ENCODE measurements around the gene FGF14.

The FGF14 gene

DNA sequence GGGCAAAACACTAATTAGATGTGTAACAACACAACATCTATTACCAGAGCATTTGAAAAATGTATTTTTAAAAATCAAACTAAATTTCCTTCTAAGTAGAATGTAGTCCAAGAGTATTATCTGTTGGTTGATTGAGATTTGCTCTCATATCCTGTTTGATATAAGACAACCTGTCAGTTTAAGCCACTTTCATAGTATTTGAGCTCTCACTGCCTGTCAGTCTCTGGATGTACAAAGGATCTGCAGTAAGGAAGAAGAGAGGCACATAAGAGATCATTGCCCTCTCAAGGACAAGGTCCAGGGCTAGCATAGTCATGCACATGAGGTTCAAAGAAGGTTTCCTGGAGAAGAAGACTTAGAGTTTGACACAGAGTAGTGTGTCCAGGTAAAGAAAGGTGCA lies 57.4 kb downstream of the FGF14 start:
- Mint-ChIP-seq H3K4me1 (ENCODE audit: low read depth) (no peaks in the 10 kb centered on the region), H3K36me3 (ENCODE audit: low read depth) (no peaks in the 10 kb centered on the region), H3K27ac (no peak overlapping the region), H3K9me3 (no peaks in the 10 kb centered on the region), H3K27me3 (peaks cover 12% of the 10 kb centered on the region), H3K4me3 (no peak overlapping the region)

DNA sequence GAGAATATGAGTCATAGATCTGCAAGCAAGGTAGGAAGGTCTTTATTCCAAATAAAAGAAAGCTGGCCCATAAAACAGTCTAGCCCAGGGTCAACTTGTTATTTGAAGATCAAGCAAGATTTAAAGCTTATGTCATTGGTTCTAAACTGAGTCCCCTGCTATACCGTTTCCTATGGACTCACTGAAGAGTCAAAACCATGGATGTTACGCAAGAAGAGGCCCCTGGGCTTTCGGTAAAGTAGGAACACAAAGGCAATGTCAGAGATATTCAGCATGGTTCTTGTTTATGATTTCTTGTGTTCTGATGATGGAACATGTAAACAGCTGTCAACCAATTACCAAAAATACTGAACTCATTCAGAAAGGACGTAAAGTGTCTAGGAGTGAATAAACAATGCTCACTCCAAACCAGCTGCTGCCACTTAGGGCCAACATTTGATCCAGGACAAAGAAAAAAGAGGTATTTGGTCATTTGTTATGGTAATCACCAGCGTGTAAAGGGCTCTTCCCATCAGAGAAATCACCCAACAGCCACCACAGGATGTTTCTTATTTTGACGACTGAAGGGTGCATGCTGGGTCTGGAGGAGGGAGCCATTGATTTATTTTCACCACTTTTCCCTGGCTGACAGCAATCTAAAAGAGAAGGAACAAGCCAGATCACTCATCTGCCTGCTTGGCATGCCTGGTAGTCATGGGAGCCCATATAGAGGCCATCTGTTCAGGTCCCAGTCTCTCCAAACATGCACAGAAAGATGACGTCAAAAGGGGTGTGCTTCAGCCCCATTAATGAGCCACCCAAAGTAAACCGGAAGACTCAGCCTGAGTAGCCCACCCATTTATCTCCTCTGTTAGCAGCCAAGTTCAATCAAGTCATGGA lies 68.3 kb downstream of the FGF14 start:
- Mint-ChIP-seq H3K27me3 (peaks cover 32% of the 10 kb centered on the region), H3K4me1 (ENCODE audit: low read depth) (no peaks in the 10 kb centered on the region)

DNA sequence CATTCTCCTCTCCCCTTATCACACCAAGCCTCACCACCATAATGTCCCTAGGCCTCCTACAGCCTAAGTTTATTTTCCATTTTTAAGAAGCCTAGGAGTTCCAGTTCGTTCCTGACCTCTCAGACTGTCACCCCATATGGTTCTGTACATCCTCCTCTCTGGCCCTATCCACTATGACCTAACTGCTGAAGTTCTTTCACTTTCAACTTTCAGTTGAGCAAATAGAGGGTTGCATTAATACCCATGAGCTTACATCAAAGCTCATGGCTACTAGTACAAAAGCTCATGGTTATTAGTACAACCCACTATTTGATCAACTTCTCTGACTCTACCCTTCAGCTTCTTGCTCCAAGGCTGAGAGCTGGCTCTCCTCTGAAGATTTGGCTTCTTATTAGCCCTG lies 72.9 kb downstream of the FGF14 start:
- Mint-ChIP-seq H3K36me3 (ENCODE audit: low read depth) (no peaks in the 10 kb centered on the region), H3K27me3 (peaks cover 14% of the 10 kb centered on the region), H3K9me3 (no peaks in the 10 kb centered on the region), H3K27ac (no peak overlapping the region), H3K4me3 (no peak overlapping the region), H3K4me1 (ENCODE audit: low read depth) (no peaks in the 10 kb centered on the region)

More for the DNA sequence above, 68.3 kb downstream of the FGF14 start:
- Mint-ChIP-seq H3K9me3 (no peaks in the 10 kb centered on the region), H3K36me3 (ENCODE audit: low read depth) (no peaks in the 10 kb centered on the region), H3K27ac (no peak overlapping the region), H3K4me3 (no peak overlapping the region)

DNA sequence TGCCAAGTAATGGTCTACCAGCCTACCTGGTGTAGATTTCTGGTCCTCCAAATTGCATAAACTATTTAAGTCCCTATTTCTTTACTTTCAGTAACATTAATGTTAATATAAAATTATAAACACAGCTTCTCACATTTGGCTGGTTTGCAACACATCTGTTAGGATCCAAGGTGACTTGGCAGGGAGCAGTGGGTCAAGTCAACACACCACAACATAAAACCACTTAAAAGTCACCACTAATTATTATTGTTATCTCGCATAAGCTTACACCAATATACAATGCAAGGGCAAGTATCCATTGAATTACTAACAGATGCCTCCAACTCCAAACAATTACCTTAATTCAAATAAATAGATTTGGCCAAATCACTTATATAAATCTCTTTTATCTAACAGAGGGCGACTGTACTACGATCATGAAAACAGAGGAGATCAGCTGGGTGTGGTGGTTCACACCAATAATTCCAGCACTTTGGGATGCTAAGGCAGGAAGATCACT lies 74.7 kb downstream of the FGF14 start:
- H3K9me3 Mint-ChIP-seq = no peaks in the 10 kb centered on the region
- no peaks in the 10 kb centered on the region for H3K4me1 Mint-ChIP-seq (ENCODE audit: low read depth)
- H3K27ac Mint-ChIP-seq = no peak overlapping the region
- H3K36me3 Mint-ChIP-seq (ENCODE audit: low read depth) = no peaks in the 10 kb centered on the region
- H3K4me3 Mint-ChIP-seq = no peak overlapping the region
- H3K27me3 Mint-ChIP-seq = peaks cover 9% of the 10 kb centered on the region

DNA sequence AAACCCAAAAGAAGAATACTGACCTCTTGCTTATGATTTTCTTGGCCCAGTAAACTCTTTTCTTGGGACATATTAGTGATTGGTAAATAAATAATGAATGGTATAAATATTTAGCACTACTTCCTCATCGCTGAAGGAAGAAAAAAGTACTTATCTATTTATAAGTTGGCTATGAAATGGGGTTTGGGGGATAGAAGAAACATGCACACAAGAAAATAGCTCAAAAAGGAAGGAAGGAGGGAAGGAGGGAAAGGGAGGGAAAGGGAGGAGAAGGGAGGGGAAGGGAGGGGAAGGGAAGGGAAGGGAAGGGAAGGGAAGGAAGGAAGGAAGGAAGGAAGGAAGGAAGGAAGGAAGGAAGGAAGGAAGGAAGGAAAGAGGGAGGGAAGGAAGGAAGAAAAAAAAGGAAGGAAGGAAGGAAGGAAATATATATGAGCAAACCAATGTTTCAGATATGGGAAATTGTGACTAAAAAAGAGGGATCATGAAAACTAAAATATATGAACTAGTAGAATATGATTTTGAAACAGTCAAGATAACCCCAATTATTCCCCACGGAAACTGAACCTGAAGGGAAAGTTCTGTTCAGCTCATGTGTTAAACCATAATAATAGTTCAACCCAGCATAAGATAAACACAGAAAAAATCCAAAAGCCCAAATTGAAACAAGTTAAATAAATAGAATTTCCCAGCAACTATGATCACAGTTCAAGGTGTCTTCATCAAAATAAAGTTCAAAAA lies 75.3 kb downstream of the FGF14 start:
- Mint-ChIP-seq H3K36me3 (ENCODE audit: low read depth) (no peaks in the 10 kb centered on the region), H3K4me1 (ENCODE audit: low read depth) (no peaks in the 10 kb centered on the region), H3K9me3 (no peaks in the 10 kb centered on the region), H3K27ac (no peak overlapping the region), H3K4me3 (no peak overlapping the region), H3K27me3 (peaks cover 5% of the 10 kb centered on the region)

DNA sequence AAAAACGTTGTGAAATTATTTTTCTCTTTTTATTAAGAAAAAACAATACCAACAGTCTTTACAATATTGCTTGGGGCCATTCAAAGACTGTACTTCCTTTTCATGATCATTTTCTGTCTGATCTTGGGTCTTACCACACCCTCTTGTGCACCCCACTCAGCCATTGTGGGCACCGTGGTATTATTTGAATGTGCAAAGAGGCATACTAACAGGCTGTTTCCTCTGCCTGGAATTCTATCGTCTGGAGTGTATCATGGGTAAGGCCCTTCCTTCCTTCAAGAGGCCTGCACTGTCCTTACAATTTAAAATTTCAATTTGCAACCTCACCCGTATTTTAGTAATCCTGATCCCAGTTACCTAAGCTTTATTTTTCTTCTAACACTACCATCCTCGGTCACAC lies 76.5 kb downstream of the FGF14 start:
- Mint-ChIP-seq H3K36me3 (ENCODE audit: low read depth) (no peaks in the 10 kb centered on the region), H3K4me3 (no peak overlapping the region), H3K27me3 (no peaks in the 10 kb centered on the region), H3K27ac (no peak overlapping the region), H3K4me1 (ENCODE audit: low read depth) (no peaks in the 10 kb centered on the region), H3K9me3 (no peaks in the 10 kb centered on the region)

DNA sequence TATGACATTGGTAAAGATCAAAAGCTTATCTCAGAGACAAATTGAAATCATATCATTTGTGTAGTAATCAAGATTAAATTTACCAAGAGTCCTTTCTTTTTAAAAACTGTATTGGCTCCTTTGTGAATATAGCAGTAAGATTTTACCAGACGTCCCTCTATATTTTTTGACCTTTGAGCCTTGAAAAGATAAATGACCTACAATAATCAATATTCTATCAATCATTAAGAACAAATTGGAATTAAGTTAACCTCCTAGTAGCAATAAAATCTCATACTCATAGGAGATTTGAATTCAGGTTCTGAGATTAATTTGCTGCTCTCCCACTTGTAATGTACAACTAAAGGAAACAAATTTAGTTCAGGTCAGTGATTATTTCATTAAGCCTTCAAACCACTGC lies 78.3 kb downstream of the FGF14 start:
- Mint-ChIP-seq H3K4me1 (ENCODE audit: low read depth) (no peaks in the 10 kb centered on the region), H3K36me3 (ENCODE audit: low read depth) (no peaks in the 10 kb centered on the region), H3K27me3 (no peaks in the 10 kb centered on the region), H3K27ac (no peak overlapping the region), H3K4me3 (no peak overlapping the region), H3K9me3 (no peaks in the 10 kb centered on the region)

DNA sequence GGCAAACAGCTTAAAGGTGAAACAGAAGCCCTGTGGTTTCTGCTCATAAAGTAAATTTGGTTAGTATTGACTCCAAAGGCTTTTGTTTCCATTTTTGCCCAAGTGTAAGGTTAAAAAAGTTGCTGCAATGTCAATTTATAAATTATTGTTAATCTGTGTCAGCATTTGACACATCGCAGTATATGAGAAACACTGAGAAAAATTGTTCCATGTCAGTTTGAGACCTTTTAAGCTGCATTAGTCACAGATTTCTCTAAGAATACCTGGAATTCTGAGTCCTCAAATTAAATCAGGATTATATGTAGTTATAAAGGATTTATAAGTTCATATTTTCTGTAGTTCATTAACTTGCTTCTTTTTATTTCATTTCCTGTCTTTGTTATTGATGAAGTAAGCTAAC lies 78.8 kb downstream of the FGF14 start:
- H3K9me3 Mint-ChIP-seq = no peaks in the 10 kb centered on the region
- H3K36me3 Mint-ChIP-seq (ENCODE audit: low read depth) = no peaks in the 10 kb centered on the region
- H3K27ac Mint-ChIP-seq = no peak overlapping the region
- no peak overlapping the region for H3K4me3 Mint-ChIP-seq
- no peaks in the 10 kb centered on the region for H3K4me1 Mint-ChIP-seq (ENCODE audit: low read depth)
- no peaks in the 10 kb centered on the region for H3K27me3 Mint-ChIP-seq

DNA sequence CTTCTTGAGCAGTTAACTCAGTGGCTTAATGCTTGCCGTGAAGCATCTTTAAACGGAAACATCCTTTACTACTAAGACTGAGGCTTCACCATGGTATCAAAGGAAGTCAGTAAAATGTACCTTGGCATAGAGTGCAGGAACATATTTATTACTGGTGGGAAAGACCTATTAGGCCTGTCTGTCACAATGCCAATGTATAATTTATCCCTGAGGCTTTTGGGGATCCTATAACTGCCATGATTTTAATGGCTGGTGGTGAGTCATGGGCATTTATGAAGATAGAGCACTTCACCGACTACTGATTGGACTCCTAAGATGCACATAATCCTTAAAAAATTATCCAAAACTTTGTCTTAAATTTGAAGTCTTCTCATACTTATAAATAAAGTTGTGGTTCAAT lies 79.6 kb downstream of the FGF14 start:
- Mint-ChIP-seq H3K9me3 (no peaks in the 10 kb centered on the region), H3K36me3 (ENCODE audit: low read depth) (no peaks in the 10 kb centered on the region), H3K27ac (no peak overlapping the region), H3K4me3 (no peak overlapping the region), H3K4me1 (ENCODE audit: low read depth) (no peaks in the 10 kb centered on the region), H3K27me3 (no peaks in the 10 kb centered on the region)

DNA sequence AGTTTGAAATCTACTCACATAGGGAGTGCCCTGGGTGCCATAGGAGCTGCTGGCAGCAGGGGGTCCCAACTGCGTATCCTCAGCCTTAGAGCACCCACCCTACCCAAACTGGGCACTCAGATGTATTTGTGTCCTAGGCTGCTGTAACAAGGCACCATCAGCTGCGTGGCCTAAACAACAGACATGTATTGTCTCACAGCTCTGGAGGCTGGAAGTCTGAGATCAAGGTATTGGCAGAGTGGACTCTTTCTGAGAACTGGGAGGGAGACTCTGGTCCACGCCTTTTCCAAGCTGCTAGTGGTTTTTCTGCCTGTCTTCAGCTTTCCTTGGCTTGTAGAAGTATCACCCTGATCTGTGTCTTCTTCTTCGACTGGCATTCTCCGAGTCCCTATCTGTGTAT lies 83.6 kb downstream of the FGF14 start:
- Mint-ChIP-seq H3K36me3 (ENCODE audit: low read depth) (no peaks in the 10 kb centered on the region), H3K4me1 (ENCODE audit: low read depth) (no peaks in the 10 kb centered on the region), H3K4me3 (no peak overlapping the region)

DNA sequence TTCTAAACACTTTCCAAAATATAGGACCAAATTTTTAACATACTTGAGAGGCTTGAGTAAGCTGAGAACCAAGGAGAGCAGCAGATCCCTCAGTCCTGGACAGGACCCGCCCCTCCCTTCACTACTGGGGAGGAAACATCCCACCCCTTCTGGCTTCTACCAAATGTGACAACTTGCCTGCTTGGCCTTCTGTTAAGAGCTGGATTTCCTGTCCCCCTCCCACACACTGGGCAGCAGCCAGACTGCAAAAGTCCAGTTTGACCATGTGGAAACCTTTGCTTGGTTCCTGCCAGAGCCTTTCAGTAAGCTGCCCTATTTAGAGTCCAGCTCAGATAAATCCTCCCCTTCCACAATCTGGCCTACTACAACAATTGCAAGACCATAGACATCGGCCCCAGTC lies 84.3 kb downstream of the FGF14 start:
- H3K27ac Mint-ChIP-seq = no peak overlapping the region
- H3K4me1 Mint-ChIP-seq (ENCODE audit: low read depth) = no peaks in the 10 kb centered on the region
- H3K27me3 Mint-ChIP-seq = peaks cover 5% of the 10 kb centered on the region
- H3K9me3 Mint-ChIP-seq = no peaks in the 10 kb centered on the region
- H3K4me3 Mint-ChIP-seq = no peak overlapping the region
- H3K36me3 Mint-ChIP-seq (ENCODE audit: low read depth) = no peaks in the 10 kb centered on the region

More for the DNA sequence above, 83.6 kb downstream of the FGF14 start:
- H3K27me3 Mint-ChIP-seq = peaks cover 1% of the 10 kb centered on the region
- H3K9me3 Mint-ChIP-seq = no peaks in the 10 kb centered on the region
- no peak overlapping the region for H3K27ac Mint-ChIP-seq

DNA sequence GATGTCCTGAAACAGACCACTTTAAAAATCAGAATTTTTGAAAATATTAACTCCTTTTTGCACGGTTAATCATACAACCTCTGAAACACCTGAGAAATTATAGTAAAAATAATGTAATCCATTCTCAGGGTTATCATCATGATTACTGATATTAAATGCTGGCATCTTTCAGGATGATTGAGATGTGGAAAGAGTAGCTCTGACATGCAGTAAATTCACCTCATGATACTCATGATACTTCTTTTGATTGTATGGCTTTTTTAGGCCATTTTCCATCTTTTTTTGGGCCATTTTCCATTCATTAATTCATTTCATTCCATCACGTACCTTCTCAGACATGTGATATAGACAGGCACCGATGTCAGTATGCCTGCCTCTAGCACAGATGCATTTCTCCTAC lies 85.1 kb downstream of the FGF14 start:
- no peak overlapping the region for H3K27ac Mint-ChIP-seq
- no peaks in the 10 kb centered on the region for H3K4me1 Mint-ChIP-seq (ENCODE audit: low read depth)
- H3K36me3 Mint-ChIP-seq (ENCODE audit: low read depth) = no peaks in the 10 kb centered on the region
- no peak overlapping the region for H3K4me3 Mint-ChIP-seq
- peaks cover 5% of the 10 kb centered on the region for H3K27me3 Mint-ChIP-seq
- H3K9me3 Mint-ChIP-seq = no peaks in the 10 kb centered on the region

DNA sequence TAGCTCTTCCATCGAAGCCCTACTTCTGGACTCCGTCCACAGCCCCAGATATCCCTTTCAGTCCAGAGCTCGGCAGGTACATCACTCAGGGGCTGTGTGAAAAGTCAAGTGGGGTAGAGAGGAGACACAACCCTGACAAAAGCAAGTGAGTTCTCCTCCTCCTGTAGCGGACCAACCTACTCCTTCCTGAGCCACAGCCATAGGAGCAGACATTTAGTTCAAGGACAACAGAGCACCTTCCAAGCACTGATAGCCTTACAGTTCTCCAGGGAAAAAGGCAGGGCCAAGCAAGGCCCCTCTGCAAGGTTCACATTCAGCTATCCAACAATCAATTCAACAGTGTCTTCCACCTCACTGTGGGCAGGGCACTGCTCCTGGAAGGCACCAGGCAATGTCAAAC lies 89.0 kb downstream of the FGF14 start:
- Mint-ChIP-seq H3K27ac (no peak overlapping the region), H3K36me3 (ENCODE audit: low read depth) (no peaks in the 10 kb centered on the region), H3K4me1 (ENCODE audit: low read depth) (no peaks in the 10 kb centered on the region), H3K9me3 (no peaks in the 10 kb centered on the region), H3K4me3 (no peak overlapping the region), H3K27me3 (peaks cover 5% of the 10 kb centered on the region)

DNA sequence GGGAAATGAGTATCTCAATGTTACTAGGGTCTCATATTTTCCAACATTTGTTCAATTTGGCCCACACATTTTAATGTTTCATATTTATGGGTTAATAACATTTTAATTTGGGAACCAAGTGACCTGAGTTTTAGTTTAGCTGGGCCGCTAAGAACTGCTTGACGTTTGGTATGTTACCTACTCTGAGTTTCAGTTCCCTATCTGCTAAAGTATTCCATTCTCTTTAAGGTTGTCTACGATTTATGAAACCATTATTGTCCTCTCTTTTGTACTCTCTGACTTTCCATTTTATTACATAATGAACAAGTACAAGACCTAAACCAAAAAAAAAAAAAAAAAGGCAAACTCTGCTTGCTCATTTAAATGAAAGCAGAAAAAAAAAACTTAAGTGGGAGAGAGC lies 89.9 kb downstream of the FGF14 start:
- peaks cover 5% of the 10 kb centered on the region for H3K27me3 Mint-ChIP-seq
- no peak overlapping the region for H3K4me3 Mint-ChIP-seq
- no peaks in the 10 kb centered on the region for H3K4me1 Mint-ChIP-seq (ENCODE audit: low read depth)
- H3K27ac Mint-ChIP-seq = no peak overlapping the region
- H3K9me3 Mint-ChIP-seq = no peaks in the 10 kb centered on the region
- H3K36me3 Mint-ChIP-seq (ENCODE audit: low read depth) = no peaks in the 10 kb centered on the region

DNA sequence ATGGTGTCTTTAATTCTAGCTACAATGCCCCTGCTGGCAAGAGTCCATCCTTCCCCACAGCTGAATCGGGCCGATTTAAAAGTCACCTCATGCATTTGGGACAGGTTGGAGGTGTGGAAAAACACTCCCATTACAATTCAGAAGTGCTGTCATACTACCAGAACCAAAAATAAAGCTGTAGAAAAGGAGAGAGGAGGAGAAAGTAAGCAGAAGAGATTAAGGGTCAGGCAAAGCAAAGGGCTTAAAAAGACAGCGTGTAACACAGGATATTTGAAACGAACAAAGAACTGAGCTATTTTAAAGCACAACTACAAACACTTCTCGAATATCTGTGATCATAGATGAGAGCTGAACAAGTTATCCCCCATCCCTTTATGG lies 90.4 kb downstream of the FGF14 start:
- no peaks in the 10 kb centered on the region for H3K4me1 Mint-ChIP-seq (ENCODE audit: low read depth)
- no peak overlapping the region for H3K27ac Mint-ChIP-seq
- H3K36me3 Mint-ChIP-seq (ENCODE audit: low read depth) = no peaks in the 10 kb centered on the region
- H3K27me3 Mint-ChIP-seq = peaks cover 5% of the 10 kb centered on the region
- no peaks in the 10 kb centered on the region for H3K9me3 Mint-ChIP-seq
- H3K4me3 Mint-ChIP-seq = no peak overlapping the region

Data from stimulated activated naive CD8-positive, alpha-beta T cell treated with anti-CD3 and anti-CD28 coated beads, Interleukin-15, Interleukin-2, amounts not matched to agents 100 ng/mL and 50 ng/mL, for 24 hours (primary cell).